Calu3 (cell line): Measurements from ENCODE around the gene FUT9. TPM values are rescaled to one million over a fixed set of nuclear protein-coding genes. Genes with fewer than 3 reads are reported as not detected.

Source experiments
- BruUV-seq: library from RNA; stranded (reverse); fragments of 400-500 nt; replicated peaks from 2 replicates; lab custom pipeline; 2021; lab: Mats Ljungman, UMichigan
- CTCF ChIA-PET: fragments of 300-600 bp; sonication (Branson Sonifier 250); formaldehyde crosslinking; loops from one replicate; lab custom pipeline; 2022; ENCODE audit warnings: antibody characterized with exemption; lab: Charles Lee
- DNase-seq: peaks from one replicate; pipeline ENCODE4 v3.0.0; 2022
- H3K27ac Mint-ChIP-seq: one replicate; pipeline ENCODE4 v1.8.0; 2022; ENCODE audit warnings: mixed read lengths; ENCODE audit not compliant: unreplicated experiment
- H3K27me3 Mint-ChIP-seq: one replicate; pipeline ENCODE4 v1.8.0; 2022; ENCODE audit warnings: mixed read lengths; ENCODE audit not compliant: unreplicated experiment
- H3K36me3 Mint-ChIP-seq: one replicate; pipeline ENCODE4 v1.8.0; 2022; ENCODE audit warnings: mild to moderate bottlenecking, moderate library complexity, mixed read lengths; ENCODE audit not compliant: insufficient read depth, unreplicated experiment
- H3K4me1 Mint-ChIP-seq: one replicate; pipeline ENCODE4 v1.8.0; 2022; ENCODE audit warnings: mild to moderate bottlenecking, low read depth, mixed read lengths; ENCODE audit not compliant: unreplicated experiment
- H3K4me3 Mint-ChIP-seq: one replicate; pipeline ENCODE4 v1.8.0; 2022; ENCODE audit warnings: mild to moderate bottlenecking, low read depth, moderate library complexity, mixed read lengths; ENCODE audit not compliant: unreplicated experiment
- H3K9me3 Mint-ChIP-seq: one replicate; pipeline ENCODE4 v1.8.0; 2022; ENCODE audit warnings: low read depth, mixed read lengths; ENCODE audit not compliant: unreplicated experiment
- CTCF ChIP-seq: fragments of 200-600 bp; IDR thresholded peaks from one replicate; pipeline ENCODE4 v1.8.0; 2022; ENCODE audit warnings: antibody characterized with exemption; ENCODE audit not compliant: unreplicated experiment
- intact Hi-C: fragments of 100-400 bp; cut with micrococcal nuclease; formaldehyde crosslinking; loops from one replicate; pipeline ENCODE4 v1.10.0; 2022; ENCODE audit not compliant: unreplicated experiment
- total RNA-seq: library from RNA; stranded (reverse); gene quantifications from 2 replicates; pipeline ENCODE4 v1.2.3, GENCODE V29; 2022

The FUT9 gene
- total RNA-seq, 1 experiment from 2014 or later = 1.9 TPM

DNA sequence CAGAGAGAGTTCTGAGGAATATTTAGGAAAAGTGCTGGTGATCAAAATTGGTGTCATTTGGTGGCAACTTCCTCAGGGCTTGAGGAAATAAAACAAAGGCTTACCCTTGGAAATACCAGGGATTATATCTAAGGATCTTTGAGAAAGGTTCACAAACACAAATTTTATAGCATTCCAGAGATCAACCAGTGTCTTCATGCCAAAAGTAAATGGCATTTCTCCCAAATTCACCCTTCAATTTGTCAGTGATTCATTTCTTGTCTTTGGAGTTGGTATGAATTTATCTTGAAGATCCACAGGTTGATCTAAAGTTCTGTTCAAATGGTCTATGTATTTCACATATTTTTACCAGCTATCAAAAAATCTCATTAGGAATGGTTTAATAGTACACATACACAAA, 181.5 kb downstream of the FUT9 start:
- no TSS peak for BruUV-seq
- TF ChIP-seq CTCF = no peak
- CTCF ChIA-PET = no interaction called here
- H3K27me3 Mint-ChIP-seq = no peaks in the 10 kb centered on the region
- no peaks in the 10 kb centered on the region for H3K36me3 Mint-ChIP-seq
- peaks cover 20% of the 10 kb centered on the region for H3K4me1 Mint-ChIP-seq
- intact Hi-C loops = loop anchor here (5.0 kb wide), 1 partner anchor 105 kb away; no protein-coding TSS in a partner anchor
- H3K4me3 Mint-ChIP-seq = peak overlapping the region; percentile 25
- peak overlapping the region; percentile 74 for H3K27ac Mint-ChIP-seq
- peaks cover 6% of the 10 kb centered on the region for H3K9me3 Mint-ChIP-seq
- DNase-seq = no peak

- Mint-ChIP-seq H3K27me3 (no peaks in the 10 kb centered on the region), H3K36me3 (no peaks in the 10 kb centered on the region), H3K27ac (no peak overlapping the region), H3K9me3 (no peaks in the 10 kb centered on the region), H3K4me3 (no peak overlapping the region), H3K4me1 (no peaks in the 10 kb centered on the region)
- BruUV-seq = no TSS peak
- intact Hi-C loops = no loop called here
- CTCF ChIA-PET = no interaction called here
- TF ChIP-seq CTCF = no peak
- DNase-seq = no peak
These were observed 186.8 kb downstream of the FUT9 start for GRCh38 chr6:96202571-96202970.

- H3K27ac Mint-ChIP-seq = no peak overlapping the region
- no TSS peak for BruUV-seq
- no peaks in the 10 kb centered on the region for H3K4me1 Mint-ChIP-seq
These were observed 195.6 kb downstream of the FUT9 start for GRCh38 chr6:96211341-96211740.

GRCh38 chr6:96212066-96212465, 196.3 kb downstream of the FUT9 start:
- Mint-ChIP-seq H3K27ac (no peak overlapping the region), H3K4me3 (no peak overlapping the region), H3K27me3 (no peaks in the 10 kb centered on the region), H3K9me3 (no peaks in the 10 kb centered on the region), H3K4me1 (no peaks in the 10 kb centered on the region), H3K36me3 (no peaks in the 10 kb centered on the region)
- TF ChIP-seq CTCF = no peak
- no peak for DNase-seq
- intact Hi-C loops = no loop called here
- CTCF ChIA-PET = interaction anchor here (0.6 kb wide), 1 partner anchor 105 kb away, joined by 3 read pairs; no protein-coding TSS in a partner anchor
- no TSS peak for BruUV-seq

More at GRCh38 chr6:96211341-96211740, 195.6 kb downstream of the FUT9 start:
- Mint-ChIP-seq H3K9me3 (no peaks in the 10 kb centered on the region), H3K27me3 (no peaks in the 10 kb centered on the region), H3K36me3 (no peaks in the 10 kb centered on the region), H3K4me3 (no peak overlapping the region)
- CTCF ChIA-PET = no interaction called here
- intact Hi-C loops = no loop called here
- DNase-seq = no peak
- no peak for TF ChIP-seq CTCF
